Keratinocyte (primary cell): ENCODE results near the gene SSH3. TPM values are rescaled to one million over a fixed set of nuclear protein-coding genes. Genes with fewer than 3 reads are reported as not detected.

ENCODE experiments used
- DNase-seq: peaks from one replicate; pipeline ENCODE4 v3.0.0-alpha.2; 2011; ENCODE audit warnings: low read depth, missing footprints, low spot score
- FAIRE-seq: peaks from 2 replicates; lab custom pipeline; 2011; peaks lifted over from hg19 to GRCh38; lab: Jason Lieb, UNC
- H2AFZ ChIP-seq: 2 replicates; pipeline ENCODE4 v1.6.0; 2012; ENCODE audit warnings: low read length, control low read depth, inconsistent platforms; ENCODE audit not compliant: control insufficient read depth
- H3K27ac ChIP-seq: 2 replicates; pipeline ENCODE4 v1.5.1; 2011; ENCODE audit warnings: low read length; ENCODE audit not compliant: control insufficient read depth, insufficient read depth
- H3K27me3 ChIP-seq: 3 replicates; pipeline ENCODE4 v1.6.0; 2011; ENCODE audit warnings: low read length; ENCODE audit not compliant: control insufficient read depth, insufficient read depth; ENCODE audit errors: extremely low read depth
- H3K36me3 ChIP-seq, 2 experiments: 2 replicates in 1 of 2; 3 replicates in 1 of 2; pipeline ENCODE4 v1.5.1; 2011; ENCODE audit warnings: low read length in 2 of 2, mild to moderate bottlenecking in 1 of 2; ENCODE audit not compliant: control insufficient read depth in 2 of 2, insufficient read depth in 2 of 2; ENCODE audit errors: extremely low read depth in 1 of 2
- H3K4me1 ChIP-seq: 3 replicates; pipeline ENCODE4 v1.5.1; 2011; ENCODE audit warnings: low read length; ENCODE audit not compliant: control insufficient read depth, insufficient read depth; ENCODE audit errors: extremely low read depth
- H3K4me2 ChIP-seq: 3 replicates; pipeline ENCODE4 v1.6.0; 2011; ENCODE audit warnings: low read depth, low read length; ENCODE audit not compliant: control insufficient read depth, insufficient read depth; ENCODE audit errors: extremely low read depth
- H3K4me3 ChIP-seq, 3 experiments: fragments of 200-600 bp in 1 of 3; sonication (generic) in 1 of 3; 2 replicates in 2 of 3; 3 replicates in 1 of 3; pipeline ENCODE4 v1.5.1; 2011 to 2016; ENCODE audit warnings: low read length in 3 of 3, mild to moderate bottlenecking in 3 of 3, control low read depth in 2 of 3, inconsistent platforms in 1 of 3, low read depth in 1 of 3, mixed read lengths in 1 of 3, mixed run types in 1 of 3, moderate library complexity in 1 of 3; ENCODE audit not compliant: control insufficient read depth in 2 of 3, insufficient read depth in 2 of 3; ENCODE audit errors: extremely low read depth in 1 of 3
- H3K79me2 ChIP-seq: 2 replicates; pipeline ENCODE4 v1.6.0; 2012; ENCODE audit warnings: low read length; ENCODE audit not compliant: control insufficient read depth, insufficient read depth
- H3K9ac ChIP-seq: 3 replicates; pipeline ENCODE4 v1.6.0; 2011; ENCODE audit warnings: low read length; ENCODE audit not compliant: control insufficient read depth, insufficient read depth; ENCODE audit errors: extremely low read depth
- H3K9me1 ChIP-seq: 3 replicates; pipeline ENCODE4 v1.6.0; 2011; ENCODE audit warnings: low read length; ENCODE audit not compliant: control insufficient read depth, insufficient read depth; ENCODE audit errors: extremely low read depth
- H3K9me3 ChIP-seq: 2 replicates; pipeline ENCODE4 v1.5.1; 2012; ENCODE audit warnings: low read depth, low read length; ENCODE audit not compliant: control insufficient read depth
- H4K20me1 ChIP-seq: 3 replicates; pipeline ENCODE4 v1.6.0; 2011; ENCODE audit warnings: low read length; ENCODE audit not compliant: control insufficient read depth, insufficient read depth; ENCODE audit errors: extremely low read depth
- CTCF ChIP-seq, 3 experiments: IDR thresholded peaks in 1 of 3; conservative IDR thresholded peaks in 1 of 3; optimal IDR thresholded peaks in 1 of 3; 2 replicates in 2 of 3; 3 replicates in 1 of 3; pipeline versions ENCODE3 to v1.5.1; 2011; ENCODE audit warnings: low read length in 3 of 3, mild to moderate bottlenecking in 3 of 3, moderate library complexity in 2 of 3, control low read depth in 1 of 3, inconsistent platforms in 1 of 3; ENCODE audit not compliant: insufficient read depth in 2 of 3; ENCODE audit errors: extremely low read depth in 1 of 3
- EZH2 ChIP-seq: IDR thresholded peaks from one replicate; pipeline ENCODE4 v1.6.1; 2012; ENCODE audit warnings: inconsistent platforms, mild to moderate bottlenecking, low read length, moderate library complexity
- dilution Hi-C: fragments of 300-500 bp; cut with MboI; formaldehyde crosslinking; loops from one replicate; pipeline ENCODE4 v1.7.0; 2020; ENCODE audit warnings: low sequenced_read_pairs; ENCODE audit not compliant: extremely low pct_ligation_motif_present
- polyA plus RNA-seq, 5 experiments: library from polyadenylated mRNA; depleted of rRNA in 3 of 5; stranded (reverse) in 3 of 5; stranded (forward) in 1 of 5; unstranded in 1 of 5; fragments of >200 nt; gene quantifications; 1 replicate in 1 of 5; 2 replicates in 3 of 5; 3 replicates in 1 of 5; pipeline versions ENCODE4 v1.2.1 to v1.2.3, GENCODE V29; 2011 to 2012; ENCODE audit warnings: missing spikeins in 2 of 5, low read depth in 1 of 5, low replicate concordance in 1 of 5

The SSH3 gene
- polyA plus RNA-seq, 1 donor (not counting 4 experiments of a cell fraction or from before 2014, with no cell fraction given) = 24.8 TPM

DNA sequence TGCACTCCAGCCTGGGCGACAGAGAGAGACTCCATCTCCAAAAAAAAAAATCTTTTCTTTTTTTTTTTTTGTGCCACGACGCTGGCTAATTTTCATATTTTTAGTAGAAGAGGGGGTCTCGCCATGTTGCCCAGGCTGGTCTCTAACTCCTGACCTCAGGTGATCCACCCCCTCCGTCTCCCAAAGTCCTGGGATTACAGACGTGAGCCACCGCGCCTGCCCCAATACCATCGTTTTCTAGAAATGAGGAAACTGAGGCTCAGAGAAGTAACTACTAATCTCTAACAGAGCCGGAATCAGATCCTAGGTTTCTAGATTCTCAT is 13.5 kb downstream of the SSH3 start:
- no peak for FAIRE-seq
- Histone ChIP-seq H3K27me3 (no peaks in the 10 kb centered on the region), H3K36me3 (peaks cover 0 to 3% of the 10 kb centered on the region in 2 experiments), H3K4me1 (peaks cover 42% of the 10 kb centered on the region), H3K79me2 (peaks cover 5% of the 10 kb centered on the region), H2AFZ (peak overlapping the region; percentile 78), H3K9me3 (no peaks in the 10 kb centered on the region), H3K4me3 (peak overlapping the region; percentile 81 to 94 (median 82)), H3K9ac (peak overlapping the region; percentile 80), H4K20me1 (no peaks in the 10 kb centered on the region), H3K9me1 (no peaks in the 10 kb centered on the region), H3K4me2 (peak overlapping the region; percentile 100), H3K27ac (peak overlapping the region; percentile 58)
- TF ChIP-seq CTCF (optimal IDR thresholded peaks at IDR 0.05 in 1 of 3, IDR thresholded peaks at IDR 0.05 in 1 of 3, conservative IDR thresholded peaks at IDR 0.05 in 1 of 3; ENCODE audit: extremely low read depth in 1 of 3, insufficient read depth in 2 of 3, low read length in 3 of 3) (no peak), EZH2 (no peak)
- dilution Hi-C loops = no loop called here
- no peak for DNase-seq

GRCh38 chr11:67317205-67317887 is 14.0 kb downstream of the SSH3 start:
- Histone ChIP-seq H3K4me2 (peak overlapping the region; percentile 100), H3K9me3 (no peaks in the 10 kb centered on the region), H3K27ac (peak overlapping the region; percentile 58), H3K4me1 (peaks cover 37% of the 10 kb centered on the region), H2AFZ (peak overlapping the region; percentile 94), H3K36me3 (peaks cover 0 to 3% of the 10 kb centered on the region in 2 experiments), H4K20me1 (no peaks in the 10 kb centered on the region), H3K79me2 (peaks cover 5% of the 10 kb centered on the region), H3K9ac (peak overlapping the region; percentile 80), H3K4me3 (peak overlapping the region; percentile 81 to 94 (median 82)), H3K27me3 (no peaks in the 10 kb centered on the region), H3K9me1 (no peaks in the 10 kb centered on the region)
- no peak for FAIRE-seq
- TF ChIP-seq CTCF (optimal IDR thresholded peaks at IDR 0.05 in 1 of 3, IDR thresholded peaks at IDR 0.05 in 1 of 3, conservative IDR thresholded peaks at IDR 0.05 in 1 of 3; ENCODE audit: extremely low read depth in 1 of 3, insufficient read depth in 2 of 3, low read length in 3 of 3) (peak; percentile 86 to 95 (median 93)), EZH2 (no peak)
- dilution Hi-C loops = no loop called here
- DNase-seq = peak; percentile 77
